Measurements from ENCODE around the gene OTUD1.

Gene OTUD1

GRCh38 chr10:23404461-23404980 lies 34.4 kb upstream of the OTUD1 start:
- Histone ChIP-seq H3K36me3 (ENCODE audit: control insufficient read depth, insufficient read depth, low read length) (no peaks in the 10 kb centered on the region), H3K4me1 (ENCODE audit: control insufficient read depth, insufficient read depth, low read length, poor library complexity, severe bottlenecking) (no peaks in the 10 kb centered on the region), H3K27me3 (replicated peaks; ENCODE audit: control insufficient read depth, insufficient read depth, low read length, poor library complexity, severe bottlenecking) (no peaks in the 10 kb centered on the region), H3K4me3 (ENCODE audit: insufficient read depth, low read depth, low read length, poor library complexity, severe bottlenecking) (no peak overlapping the region), H3K9me3 (ENCODE audit: control insufficient read depth, low read length) (no peaks in the 10 kb centered on the region), H3K27ac (ENCODE audit: insufficient read depth, low read length, poor library complexity, severe bottlenecking) (no peak overlapping the region)
- DNase-seq: no peak

- Histone ChIP-seq H3K27me3 (replicated peaks; ENCODE audit: control insufficient read depth, insufficient read depth, low read length, poor library complexity, severe bottlenecking) (no peaks in the 10 kb centered on the region), H3K4me1 (ENCODE audit: control insufficient read depth, insufficient read depth, low read length, poor library complexity, severe bottlenecking) (no peaks in the 10 kb centered on the region), H3K9me3 (ENCODE audit: control insufficient read depth, low read length) (no peaks in the 10 kb centered on the region), H3K27ac (ENCODE audit: insufficient read depth, low read length, poor library complexity, severe bottlenecking) (no peak overlapping the region), H3K4me3 (ENCODE audit: insufficient read depth, low read depth, low read length, poor library complexity, severe bottlenecking) (no peak overlapping the region), H3K36me3 (ENCODE audit: control insufficient read depth, insufficient read depth, low read length) (no peaks in the 10 kb centered on the region)
- no peak for DNase-seq
Measured at GRCh38 chr10:23405540-23405939, 33.3 kb upstream of the OTUD1 start.

GRCh38 chr10:23406409-23406808 lies 32.5 kb upstream of the OTUD1 start:
- no peak overlapping the region for H3K4me3 ChIP-seq (ENCODE audit: insufficient read depth, low read depth, low read length, poor library complexity, severe bottlenecking)

GRCh38 chr10:23408330-23408976 lies 30.4 kb upstream of the OTUD1 start:
- no peak for DNase-seq
- no peak overlapping the region for H3K27ac ChIP-seq (ENCODE audit: insufficient read depth, low read length, poor library complexity, severe bottlenecking)
- no peak overlapping the region for H3K4me3 ChIP-seq (ENCODE audit: insufficient read depth, low read depth, low read length, poor library complexity, severe bottlenecking)
- no peaks in the 10 kb centered on the region for H3K27me3 ChIP-seq (replicated peaks; ENCODE audit: control insufficient read depth, insufficient read depth, low read length, poor library complexity, severe bottlenecking)
- H3K4me1 ChIP-seq (ENCODE audit: control insufficient read depth, insufficient read depth, low read length, poor library complexity, severe bottlenecking): no peaks in the 10 kb centered on the region
- no peaks in the 10 kb centered on the region for H3K9me3 ChIP-seq (ENCODE audit: control insufficient read depth, low read length)
- no peaks in the 10 kb centered on the region for H3K36me3 ChIP-seq (ENCODE audit: control insufficient read depth, insufficient read depth, low read length)

More at GRCh38 chr10:23406409-23406808, 32.5 kb upstream of the OTUD1 start:
- no peaks in the 10 kb centered on the region for H3K4me1 ChIP-seq (ENCODE audit: control insufficient read depth, insufficient read depth, low read length, poor library complexity, severe bottlenecking)
- DNase-seq: no peak
- no peak overlapping the region for H3K27ac ChIP-seq (ENCODE audit: insufficient read depth, low read length, poor library complexity, severe bottlenecking)
- H3K27me3 ChIP-seq (replicated peaks; ENCODE audit: control insufficient read depth, insufficient read depth, low read length, poor library complexity, severe bottlenecking): no peaks in the 10 kb centered on the region
- H3K36me3 ChIP-seq (ENCODE audit: control insufficient read depth, insufficient read depth, low read length): no peaks in the 10 kb centered on the region
- no peaks in the 10 kb centered on the region for H3K9me3 ChIP-seq (ENCODE audit: control insufficient read depth, low read length)

- Histone ChIP-seq H3K4me3 (ENCODE audit: insufficient read depth, low read depth, low read length, poor library complexity, severe bottlenecking) (no peak overlapping the region), H3K4me1 (ENCODE audit: control insufficient read depth, insufficient read depth, low read length, poor library complexity, severe bottlenecking) (no peaks in the 10 kb centered on the region), H3K36me3 (ENCODE audit: control insufficient read depth, insufficient read depth, low read length) (no peaks in the 10 kb centered on the region), H3K27ac (ENCODE audit: insufficient read depth, low read length, poor library complexity, severe bottlenecking) (no peak overlapping the region), H3K27me3 (replicated peaks; ENCODE audit: control insufficient read depth, insufficient read depth, low read length, poor library complexity, severe bottlenecking) (no peaks in the 10 kb centered on the region), H3K9me3 (ENCODE audit: control insufficient read depth, low read length) (no peaks in the 10 kb centered on the region)
- DNase-seq: no peak
Measured at GRCh38 chr10:23412223-23412622, 26.7 kb upstream of the OTUD1 start.

GRCh38 chr10:23413629-23414089 lies 25.2 kb upstream of the OTUD1 start:
- H3K9me3 ChIP-seq (ENCODE audit: control insufficient read depth, low read length): no peaks in the 10 kb centered on the region
- H3K27ac ChIP-seq (ENCODE audit: insufficient read depth, low read length, poor library complexity, severe bottlenecking): no peak overlapping the region
- H3K4me1 ChIP-seq (ENCODE audit: control insufficient read depth, insufficient read depth, low read length, poor library complexity, severe bottlenecking): no peaks in the 10 kb centered on the region
- no peaks in the 10 kb centered on the region for H3K27me3 ChIP-seq (replicated peaks; ENCODE audit: control insufficient read depth, insufficient read depth, low read length, poor library complexity, severe bottlenecking)
- DNase-seq: no peak
- H3K36me3 ChIP-seq (ENCODE audit: control insufficient read depth, insufficient read depth, low read length): no peaks in the 10 kb centered on the region
- no peak overlapping the region for H3K4me3 ChIP-seq (ENCODE audit: insufficient read depth, low read depth, low read length, poor library complexity, severe bottlenecking)

- H3K4me3 ChIP-seq (ENCODE audit: insufficient read depth, low read depth, low read length, poor library complexity, severe bottlenecking): no peak overlapping the region
Measured at GRCh38 chr10:23414658-23415057, 24.2 kb upstream of the OTUD1 start.

GRCh38 chr10:23417254-23417653 lies 21.6 kb upstream of the OTUD1 start:
- H3K4me1 ChIP-seq (ENCODE audit: control insufficient read depth, insufficient read depth, low read length, poor library complexity, severe bottlenecking): no peaks in the 10 kb centered on the region
- no peak for DNase-seq
- no peaks in the 10 kb centered on the region for H3K36me3 ChIP-seq (ENCODE audit: control insufficient read depth, insufficient read depth, low read length)
- no peaks in the 10 kb centered on the region for H3K9me3 ChIP-seq (ENCODE audit: control insufficient read depth, low read length)
- H3K4me3 ChIP-seq (ENCODE audit: insufficient read depth, low read depth, low read length, poor library complexity, severe bottlenecking): no peak overlapping the region
- H3K27ac ChIP-seq (ENCODE audit: insufficient read depth, low read length, poor library complexity, severe bottlenecking): no peak overlapping the region
- no peaks in the 10 kb centered on the region for H3K27me3 ChIP-seq (replicated peaks; ENCODE audit: control insufficient read depth, insufficient read depth, low read length, poor library complexity, severe bottlenecking)

More at GRCh38 chr10:23414658-23415057, 24.2 kb upstream of the OTUD1 start:
- no peaks in the 10 kb centered on the region for H3K36me3 ChIP-seq (ENCODE audit: control insufficient read depth, insufficient read depth, low read length)
- H3K4me1 ChIP-seq (ENCODE audit: control insufficient read depth, insufficient read depth, low read length, poor library complexity, severe bottlenecking): no peaks in the 10 kb centered on the region
- H3K9me3 ChIP-seq (ENCODE audit: control insufficient read depth, low read length): no peaks in the 10 kb centered on the region
- H3K27ac ChIP-seq (ENCODE audit: insufficient read depth, low read length, poor library complexity, severe bottlenecking): no peak overlapping the region
- H3K27me3 ChIP-seq (replicated peaks; ENCODE audit: control insufficient read depth, insufficient read depth, low read length, poor library complexity, severe bottlenecking): no peaks in the 10 kb centered on the region
- no peak for DNase-seq

GRCh38 chr10:23418051-23418681 lies 20.7 kb upstream of the OTUD1 start:
- Histone ChIP-seq H3K27ac (ENCODE audit: insufficient read depth, low read length, poor library complexity, severe bottlenecking) (no peak overlapping the region), H3K4me3 (ENCODE audit: insufficient read depth, low read depth, low read length, poor library complexity, severe bottlenecking) (no peak overlapping the region)
- DNase-seq: no peak

GRCh38 chr10:23419201-23419600 lies 19.7 kb upstream of the OTUD1 start:
- Histone ChIP-seq H3K27me3 (replicated peaks; ENCODE audit: control insufficient read depth, insufficient read depth, low read length, poor library complexity, severe bottlenecking) (no peaks in the 10 kb centered on the region), H3K36me3 (ENCODE audit: control insufficient read depth, insufficient read depth, low read length) (no peaks in the 10 kb centered on the region), H3K4me1 (ENCODE audit: control insufficient read depth, insufficient read depth, low read length, poor library complexity, severe bottlenecking) (no peaks in the 10 kb centered on the region), H3K4me3 (ENCODE audit: insufficient read depth, low read depth, low read length, poor library complexity, severe bottlenecking) (no peak overlapping the region), H3K27ac (ENCODE audit: insufficient read depth, low read length, poor library complexity, severe bottlenecking) (no peak overlapping the region), H3K9me3 (ENCODE audit: control insufficient read depth, low read length) (no peaks in the 10 kb centered on the region)
- no peak for DNase-seq

More at GRCh38 chr10:23418051-23418681, 20.7 kb upstream of the OTUD1 start:
- Histone ChIP-seq H3K9me3 (ENCODE audit: control insufficient read depth, low read length) (no peaks in the 10 kb centered on the region), H3K4me1 (ENCODE audit: control insufficient read depth, insufficient read depth, low read length, poor library complexity, severe bottlenecking) (no peaks in the 10 kb centered on the region), H3K27me3 (replicated peaks; ENCODE audit: control insufficient read depth, insufficient read depth, low read length, poor library complexity, severe bottlenecking) (no peaks in the 10 kb centered on the region), H3K36me3 (ENCODE audit: control insufficient read depth, insufficient read depth, low read length) (no peaks in the 10 kb centered on the region)
